Stimulated activated CD4-positive, alpha-beta T cell treated with anti-CD3 and anti-CD28 coated beads, TNF-alpha, amount 100 ng/mL, for 48 hours (primary cell): Measurements from ENCODE around the gene RFTN2.
"Not testable (repeated sequence)": the region's sequence is repeated elsewhere in the genome, so short reads cannot be mapped to it uniquely, and the experiment has no call there.

Experiments used
- DNase-seq, 3 donors: peaks; one replicate each; pipeline ENCODE4 v3.0.0-alpha.2; 2020; ENCODE audit warnings: low read depth in 3 of 3

Gene RFTN2

GRCh38 chr2:197675246-197675645 is at the start of gene RFTN2:
Gene RFTN2 (minus strand): TSS chr2:197675587. CDS start chr2:197675458, 129 bp downstream.
- DNase-seq: no peak

- DNase-seq: no peak
Observed at GRCh38 chr2:197717863-197718262, 42.5 kb upstream of the RFTN2 start.

- DNase-seq: no peak
Observed at GRCh38 chr2:197713271-197713670, 37.9 kb upstream of the RFTN2 start.

- DNase-seq: no peak
Observed at GRCh38 chr2:197711578-197711977, 36.2 kb upstream of the RFTN2 start.

GRCh38 chr2:197710424-197711042 is 35.1 kb upstream of the RFTN2 start:
- DNase-seq: no peak

- not testable (repeated sequence) for DNase-seq
Observed at GRCh38 chr2:197709140-197709539, 33.8 kb upstream of the RFTN2 start.

GRCh38 chr2:197708331-197708730 is 32.9 kb upstream of the RFTN2 start:
- no peak for DNase-seq

- no peak for DNase-seq
Observed at GRCh38 chr2:197707316-197708213, 32.2 kb upstream of the RFTN2 start.

- DNase-seq: no peak
Observed at GRCh38 chr2:197706839-197707207, 31.4 kb upstream of the RFTN2 start.

GRCh38 chr2:197705912-197706838 is 30.8 kb upstream of the RFTN2 start:
- DNase-seq: no peak

- DNase-seq: peak; percentile 86 to 89 (median 88)
Observed at GRCh38 chr2:197705121-197705911, 29.9 kb upstream of the RFTN2 start, which contains the start of gene MARS2. Gene MARS2 (plus strand): TSS chr2:197705369. CDS start chr2:197705406, 37 bp downstream.

GRCh38 chr2:197704434-197705120 is 29.2 kb upstream of the RFTN2 start:
- no peak for DNase-seq

GRCh38 chr2:197700960-197701359 is 25.6 kb upstream of the RFTN2 start:
- no peak for DNase-seq

GRCh38 chr2:197699724-197700123 is 24.3 kb upstream of the RFTN2 start:
- not testable (repeated sequence) for DNase-seq

- DNase-seq: not testable (repeated sequence)
Observed at GRCh38 chr2:197696571-197696970, 21.2 kb upstream of the RFTN2 start.

- DNase-seq: not testable (repeated sequence)
Observed at GRCh38 chr2:197695971-197696370, 20.6 kb upstream of the RFTN2 start.

- DNase-seq: not testable (repeated sequence)
Observed at GRCh38 chr2:197695206-197695605, 19.8 kb upstream of the RFTN2 start.

GRCh38 chr2:197677483-197677882 is 2.1 kb upstream of the RFTN2 start:
- DNase-seq: no peak

GRCh38 chr2:197677056-197677455 is 1.7 kb upstream of the RFTN2 start:
- DNase-seq: no peak

- no peak for DNase-seq
Observed at GRCh38 chr2:197675711-197676188, 363 bp upstream of the RFTN2 start.
